HFFc6 (cell line): ENCODE results near the gene BCL2L2. TPM values are rescaled to one million over a fixed set of nuclear protein-coding genes. Genes with fewer than 3 reads are reported as not detected.

Experiments used
- DNase-seq: peaks from one replicate; pipeline ENCODE4 v3.0.0-alpha.2; 2018
- H3K27ac Mint-ChIP-seq: 2 replicates; pipeline ENCODE4 v1.8.0; 2020; ENCODE audit warnings: mild to moderate bottlenecking, mixed read lengths
- H3K27me3 Mint-ChIP-seq: 2 replicates; pipeline ENCODE4 v1.8.0; 2021; ENCODE audit warnings: mild to moderate bottlenecking, moderate library complexity, mixed read lengths; ENCODE audit not compliant: insufficient read depth
- H3K36me3 Mint-ChIP-seq: 2 replicates; pipeline ENCODE4 v1.8.0; 2021; ENCODE audit warnings: low read depth, mixed read lengths
- H3K4me1 Mint-ChIP-seq: 2 replicates; pipeline ENCODE4 v1.8.0; 2020; ENCODE audit warnings: low read depth, mixed read lengths
- H3K4me3 Mint-ChIP-seq: 2 replicates; pipeline ENCODE4 v1.8.0; 2020; ENCODE audit warnings: mild to moderate bottlenecking, moderate library complexity, mixed read lengths
- H3K9me3 Mint-ChIP-seq: 2 replicates; pipeline ENCODE4 v1.8.0; 2020; ENCODE audit warnings: mild to moderate bottlenecking, mixed read lengths
- CTCF ChIP-seq: fragments of 200-600 bp; sonication (generic); IDR thresholded peaks from 2 replicates; pipeline ENCODE4 v1.5.0; 2021; ENCODE audit warnings: antibody characterized with exemption, mild to moderate bottlenecking
- total RNA-seq, 6 experiments: library from RNA; stranded (reverse); fragmentation: NEBNext Ultra II Directional; extraction: Animal tissue kit (Norgen Biotek cat#: 25700); gene quantifications; 2 replicates in 1 of 6; 3 replicates in 5 of 6; pipeline ENCODE4 v1.2.3, GENCODE V29; 2021

Gene BCL2L2
- total RNA-seq, 6 experiments from 2014 or later: 28.7 to 32.4 (median 31.1) TPM

GRCh38 chr14:23301969-23302289, 4.7 kb upstream of the BCL2L2 start:
- no peaks in the 10 kb centered on the region for H3K9me3 Mint-ChIP-seq
- H3K4me3 Mint-ChIP-seq: peak overlapping the region; percentile 99
- H3K4me1 Mint-ChIP-seq: peaks cover 58% of the 10 kb centered on the region
- TF ChIP-seq CTCF: no peak
- DNase-seq: no peak
- no peaks in the 10 kb centered on the region for H3K36me3 Mint-ChIP-seq
- H3K27ac Mint-ChIP-seq: peak overlapping the region; percentile 92
- H3K27me3 Mint-ChIP-seq: no peaks in the 10 kb centered on the region; the same call in 1 of the 2 replicates

- DNase-seq: no peak
- no peaks in the 10 kb centered on the region; the same call in 1 of the 2 replicates for H3K27me3 Mint-ChIP-seq
Measured at GRCh38 chr14:23302290-23303225, 4.1 kb upstream of the BCL2L2 start, which contains the start of gene PPP1R3E. Gene PPP1R3E (minus strand): TSS chr14:23302859. CDS start chr14:23302576, 283 bp downstream.

GRCh38 chr14:23307146-23307530, 505 bp downstream of the BCL2L2 start:
- TF ChIP-seq CTCF: no peak
- Mint-ChIP-seq H3K36me3 (peaks cover 34% of the 10 kb centered on the region), H3K4me3 (peak overlapping the region; percentile 93), H3K27me3 (no peaks in the 10 kb centered on the region; the same call in 1 of the 2 replicates), H3K4me1 (peaks cover 44% of the 10 kb centered on the region), H3K9me3 (no peaks in the 10 kb centered on the region), H3K27ac (peak overlapping the region; percentile 82)
- no peak for DNase-seq

More at GRCh38 chr14:23302290-23303225, 4.1 kb upstream of the BCL2L2 start, which contains the start of gene PPP1R3E:
- Mint-ChIP-seq H3K4me3 (peak within 1 kb of the TSS; percentile 99), H3K4me1 (peaks cover 55% of the 10 kb centered on the region), H3K36me3 (peaks cover 5% of the 10 kb centered on the region), H3K27ac (peak within 1 kb of the TSS; percentile 96), H3K9me3 (no peaks in the 10 kb centered on the region)
- no peak for TF ChIP-seq CTCF

GRCh38 chr14:23307687-23308644, 1.3 kb downstream of the BCL2L2 start:
- Mint-ChIP-seq H3K27me3 (no peaks in the 10 kb centered on the region; the same call in 1 of the 2 replicates), H3K27ac (peak overlapping the region; percentile 82), H3K4me1 (peaks cover 39% of the 10 kb centered on the region), H3K36me3 (peaks cover 39% of the 10 kb centered on the region), H3K9me3 (no peaks in the 10 kb centered on the region), H3K4me3 (peak overlapping the region; percentile 93)
- DNase-seq: no peak
- no peak for TF ChIP-seq CTCF

GRCh38 chr14:23308721-23309445, 2.2 kb downstream of the BCL2L2 start:
- Mint-ChIP-seq H3K4me1 (peaks cover 35% of the 10 kb centered on the region), H3K27me3 (no peaks in the 10 kb centered on the region; the same call in 1 of the 2 replicates), H3K4me3 (peak overlapping the region; percentile 93), H3K27ac (peak overlapping the region; percentile 82), H3K9me3 (no peaks in the 10 kb centered on the region), H3K36me3 (peaks cover 40% of the 10 kb centered on the region)
- DNase-seq: no peak
- no peak for TF ChIP-seq CTCF
